ENCODE data around the gene FRMD8.

Gene FRMD8

GRCh38 chr11:65382033-65382803, 4.2 kb upstream of the FRMD8 start, which contains the start of gene SLC25A45:
Gene SLC25A45, minus strand, starts transcription at chr11:65382646. Its CDS starts 695 bp downstream, at chr11:65381951.
- TF ChIP-seq, protein P1, sequence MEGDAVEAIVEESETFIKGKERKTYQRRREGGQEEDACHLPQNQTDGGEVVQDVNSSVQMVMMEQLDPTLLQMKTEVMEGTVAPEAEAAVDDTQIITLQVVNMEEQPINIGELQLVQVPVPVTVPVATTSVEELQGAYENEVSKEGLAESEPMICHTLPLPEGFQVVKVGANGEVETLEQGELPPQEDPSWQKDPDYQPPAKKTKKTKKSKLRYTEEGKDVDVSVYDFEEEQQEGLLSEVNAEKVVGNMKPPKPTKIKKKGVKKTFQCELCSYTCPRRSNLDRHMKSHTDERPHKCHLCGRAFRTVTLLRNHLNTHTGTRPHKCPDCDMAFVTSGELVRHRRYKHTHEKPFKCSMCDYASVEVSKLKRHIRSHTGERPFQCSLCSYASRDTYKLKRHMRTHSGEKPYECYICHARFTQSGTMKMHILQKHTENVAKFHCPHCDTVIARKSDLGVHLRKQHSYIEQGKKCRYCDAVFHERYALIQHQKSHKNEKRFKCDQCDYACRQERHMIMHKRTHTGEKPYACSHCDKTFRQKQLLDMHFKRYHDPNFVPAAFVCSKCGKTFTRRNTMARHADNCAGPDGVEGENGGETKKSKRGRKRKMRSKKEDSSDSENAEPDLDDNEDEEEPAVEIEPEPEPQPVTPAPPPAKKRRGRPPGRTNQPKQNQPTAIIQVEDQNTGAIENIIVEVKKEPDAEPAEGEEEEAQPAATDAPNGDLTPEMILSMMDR (IDR thresholded peaks at IDR 0.05; ENCODE audit: control extremely low read depth, extremely low read depth, low read depth, missing control alignments): peak; percentile 70
- ChIA-PET POLR2A (interaction anchor here (1.0 to 3.4 kb wide), 3 partner anchors 33 to 124 kb away, joined by 3 to 20 read pairs (median 5); no protein-coding TSS in a partner anchor), CTCF (interaction anchor here (0.8 to 4.5 kb wide), 14 partner anchors 12 to 397 kb away, joined by 3 to 23 read pairs (median 4); no protein-coding TSS in a partner anchor)
- DNase-seq (ENCODE audit: extremely low spot score): peak; percentile 79

DNA sequence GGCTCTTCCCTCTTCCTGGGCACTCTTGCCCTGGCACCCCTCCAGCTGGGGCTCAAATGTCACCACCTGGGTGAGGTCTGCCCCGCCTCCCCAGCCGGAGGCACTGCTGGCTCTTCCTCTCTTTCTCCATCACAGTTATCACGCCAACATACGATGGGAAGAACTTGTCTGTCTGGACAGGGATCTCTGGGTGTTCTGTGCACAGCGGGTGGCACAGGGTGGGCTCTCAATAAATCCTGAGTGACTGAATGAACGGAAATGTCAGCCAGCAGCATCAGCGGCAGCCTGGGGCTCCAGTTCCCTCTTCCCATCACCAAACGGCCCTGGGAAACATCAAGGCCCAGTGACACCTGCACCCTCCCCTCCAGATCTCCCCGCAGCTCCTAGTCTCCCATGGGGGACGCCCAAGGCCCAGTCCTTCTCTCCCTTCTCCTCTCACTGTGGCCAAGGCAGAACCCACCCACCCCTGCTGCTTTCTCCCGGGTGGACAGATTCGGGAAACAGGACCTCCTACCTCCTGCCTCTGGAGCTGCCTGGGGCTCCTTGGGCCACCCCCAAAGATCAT, 3.6 kb upstream of the FRMD8 start:
- DNase-seq (ENCODE audit: extremely low spot score): no peak
- CTCF ChIA-PET: interaction anchor here (1.0 to 4.5 kb wide), 7 partner anchors 8 to 127 kb away, joined by 3 to 23 read pairs (median 3); no protein-coding TSS in a partner anchor
- TF ChIP-seq, protein P1 (IDR thresholded peaks at IDR 0.05; ENCODE audit: control extremely low read depth, extremely low read depth, low read depth, missing control alignments): no peak
- POLR2A ChIA-PET: interaction anchor here (1.4 kb wide), 1 partner anchor 33 kb away, joined by 3 read pairs; no protein-coding TSS in a partner anchor

GRCh38 chr11:65383778-65384177, 2.7 kb upstream of the FRMD8 start:
- no peak for DNase-seq (ENCODE audit: extremely low spot score)
- CTCF ChIA-PET: interaction anchor here (1.1 to 4.5 kb wide), 4 partner anchors 9 to 126 kb away, joined by 3 to 23 read pairs (median 6); no protein-coding TSS in a partner anchor
- TF ChIP-seq, protein P1 (IDR thresholded peaks at IDR 0.05; ENCODE audit: control extremely low read depth, extremely low read depth, low read depth, missing control alignments): no peak
- POLR2A ChIA-PET: interaction anchor here (0.6 to 1.8 kb wide), 3 partner anchors 41 to 116 kb away, joined by 3 to 6 read pairs (median 3); no protein-coding TSS in a partner anchor

DNA sequence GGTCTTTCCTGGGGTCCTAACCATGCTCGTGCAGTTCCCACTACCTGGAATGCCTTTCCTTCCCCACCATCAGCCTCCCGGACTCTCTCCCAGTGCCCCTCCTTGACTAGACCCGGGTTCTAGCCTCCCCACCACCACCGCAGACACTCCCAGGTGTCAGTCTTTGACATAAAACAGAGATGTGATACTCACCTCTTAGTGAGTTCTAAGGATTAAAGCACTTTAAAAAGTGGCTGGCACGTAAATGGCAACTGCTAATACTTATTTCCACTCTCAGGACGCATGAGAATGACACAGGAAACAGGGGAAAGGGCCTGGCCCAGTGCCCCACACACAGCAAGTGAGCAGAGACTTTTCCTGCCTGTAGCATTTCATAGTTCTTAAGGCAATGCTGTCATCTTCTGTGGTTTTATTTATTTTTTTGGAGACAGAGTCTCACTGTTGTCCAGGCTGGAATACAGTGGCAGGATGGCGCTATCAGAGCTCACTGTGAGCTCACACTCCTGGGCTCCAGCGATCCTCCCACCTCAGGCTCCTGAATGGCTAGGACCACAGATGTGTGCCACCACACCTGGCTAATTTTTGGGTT, 2.0 kb upstream of the FRMD8 start:
- CTCF ChIA-PET: interaction anchor here (1.0 to 4.5 kb wide), 6 partner anchors 9 to 126 kb away, joined by 3 to 23 read pairs (median 3); no protein-coding TSS in a partner anchor
- POLR2A ChIA-PET: interaction anchor here (0.6 to 1.8 kb wide), 7 partner anchors 40 to 202 kb away, joined by 3 to 6 read pairs (median 4); no protein-coding TSS in a partner anchor
- DNase-seq (ENCODE audit: extremely low spot score): no peak
- TF ChIP-seq, protein P1 (IDR thresholded peaks at IDR 0.05; ENCODE audit: control extremely low read depth, extremely low read depth, low read depth, missing control alignments): no peak

DNA sequence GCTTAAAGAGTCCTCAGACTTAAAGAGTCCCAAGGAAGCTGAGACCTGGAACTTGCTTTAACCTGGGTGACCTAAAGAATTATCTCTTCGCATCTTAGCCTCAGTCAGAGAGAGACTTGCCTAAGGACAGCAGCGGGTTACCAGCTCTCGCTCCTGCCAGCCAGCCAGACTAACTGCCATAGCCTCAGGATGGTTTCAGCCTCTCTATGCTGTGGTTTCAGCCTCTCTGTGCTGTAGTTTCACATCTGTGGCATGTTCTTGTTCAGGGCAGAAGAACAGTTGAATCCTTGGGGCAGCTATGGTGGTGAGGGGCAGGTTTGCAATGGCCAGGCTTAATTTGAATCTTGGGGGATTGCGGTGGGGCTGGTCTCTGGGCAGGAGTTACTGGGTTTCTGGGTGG, 2.3 kb downstream of the FRMD8 start:
- no peak for DNase-seq (ENCODE audit: extremely low spot score)
- TF ChIP-seq, protein P1 (IDR thresholded peaks at IDR 0.05; ENCODE audit: control extremely low read depth, extremely low read depth, low read depth, missing control alignments): no peak
- ChIA-PET POLR2A (interaction anchor here (0.8 to 2.6 kb wide), 5 partner anchors 9 to 116 kb away, joined by 3 to 8 read pairs (median 4); no protein-coding TSS in a partner anchor), CTCF (interaction anchor here (1.2 to 4.0 kb wide), 7 partner anchors 8 to 73 kb away, joined by 3 to 31 read pairs (median 6); no protein-coding TSS in a partner anchor)

Measured in GM10248 (cell line).